GM18502 (cell line): ENCODE measurements around the gene TIMMDC1.
"Not testable (repeated sequence)": the region's sequence is repeated elsewhere in the genome, so short reads cannot be mapped to it uniquely, and the experiment has no call there.

Experiments used
- ATAC-seq: cut with Tn5 transposase; IDR thresholded peaks from one replicate; pipeline ENCODE4 v1.9.1; 2021; ENCODE audit warnings: mild to moderate bottlenecking; ENCODE audit not compliant: unreplicated experiment, poor library complexity

The TIMMDC1 gene

DNA sequence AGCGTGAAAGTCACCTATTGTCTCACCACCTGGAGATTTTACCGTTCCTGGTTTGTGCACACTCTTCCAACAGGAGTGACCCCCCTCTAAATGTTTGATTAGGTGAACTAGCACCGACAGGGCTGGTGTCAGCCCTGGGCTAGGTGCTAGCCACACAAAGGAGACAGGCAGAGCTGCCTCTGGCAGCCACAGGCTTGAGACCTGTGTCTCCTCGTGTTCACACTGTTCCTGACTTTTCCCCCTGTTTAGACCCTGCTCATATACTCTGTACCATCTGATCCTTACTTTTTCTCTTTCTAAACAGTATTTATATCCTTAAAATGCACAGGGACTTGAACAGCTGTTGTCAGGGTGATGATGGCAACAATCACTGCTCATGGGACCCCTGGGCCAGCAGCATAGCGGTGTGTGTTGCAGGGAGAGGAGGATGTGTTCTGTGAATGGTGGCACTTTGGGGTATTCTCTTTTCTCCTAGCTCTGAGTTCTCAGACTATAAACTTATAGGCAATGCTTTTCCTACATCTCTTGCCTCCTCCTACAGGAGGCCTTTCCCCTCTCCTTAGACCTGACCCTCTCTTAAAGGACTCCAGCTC is 55.6 kb downstream of the TIMMDC1 start:
- no peak for ATAC-seq

DNA sequence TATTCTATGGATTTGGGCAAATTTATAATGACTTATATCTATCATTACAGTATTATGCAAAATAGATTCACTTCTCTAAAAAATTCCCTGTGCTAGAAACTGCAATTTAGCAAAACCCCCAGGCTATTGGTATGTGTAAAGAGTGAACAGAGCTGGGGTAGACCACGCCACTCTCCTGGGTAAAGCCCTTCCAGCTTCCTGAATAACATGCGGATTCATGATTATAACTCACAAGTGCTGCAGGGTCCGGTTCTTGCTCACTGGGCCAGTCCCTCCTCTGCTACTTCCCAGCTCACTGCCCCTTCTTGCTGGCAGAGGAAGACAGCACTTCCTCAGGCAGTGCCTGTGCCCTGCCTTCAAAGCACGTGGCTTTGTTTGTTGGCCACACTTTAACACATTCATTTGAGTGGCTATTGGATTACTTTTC is 57.0 kb downstream of the TIMMDC1 start:
- ATAC-seq = no peak

DNA sequence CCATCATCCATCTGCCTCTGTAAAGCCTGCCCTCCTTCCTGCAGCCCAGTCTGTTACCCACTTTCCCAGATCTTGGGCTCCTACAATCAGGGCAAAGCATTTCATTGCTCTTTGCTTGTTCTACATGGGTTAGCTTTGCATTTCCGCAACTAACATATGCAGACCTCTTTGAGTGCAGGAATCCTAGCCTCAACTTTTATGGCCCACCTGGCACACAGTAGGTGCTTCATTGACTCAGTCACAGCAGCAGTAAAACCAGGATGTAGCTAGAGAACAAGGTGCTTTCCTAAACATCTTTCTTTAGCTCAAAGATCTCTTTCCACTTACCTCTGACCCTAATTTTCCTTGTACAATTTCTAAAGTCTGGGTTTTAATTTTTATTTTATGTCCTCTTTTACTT is 57.6 kb downstream of the TIMMDC1 start:
- ATAC-seq = no peak

DNA sequence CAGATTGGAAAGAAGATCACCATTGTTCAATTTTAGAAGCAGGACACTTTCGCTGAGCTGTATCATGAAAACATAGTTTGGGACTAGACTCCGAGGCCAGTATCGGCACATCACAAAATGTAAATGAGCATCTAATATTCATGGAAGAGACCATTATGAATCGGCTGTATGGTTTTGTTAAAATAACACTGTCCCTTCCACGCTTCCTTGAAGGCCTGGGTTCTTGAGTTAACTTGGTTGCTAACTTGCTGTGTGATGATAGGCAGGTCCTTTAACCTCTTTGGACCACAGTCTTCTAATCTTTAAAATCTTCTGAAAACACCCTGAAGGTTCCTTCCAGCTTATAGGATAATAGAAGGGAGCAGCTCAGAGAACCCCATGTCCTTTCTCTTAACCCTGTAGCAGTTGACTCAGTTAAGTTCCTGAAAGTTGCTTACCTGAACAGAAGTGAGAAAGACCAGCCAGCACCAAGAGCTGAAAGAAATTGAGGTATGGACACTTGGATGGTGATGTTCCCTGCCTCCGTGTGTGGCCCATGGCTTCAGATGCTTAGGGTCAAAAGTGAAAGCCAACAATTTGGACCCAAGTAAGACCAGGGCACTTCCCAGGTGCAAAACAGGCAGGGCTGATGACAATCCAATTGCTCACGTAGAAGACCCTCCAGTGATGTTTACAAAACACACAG is 59.0 kb downstream of the TIMMDC1 start:
- ATAC-seq = no peak

DNA sequence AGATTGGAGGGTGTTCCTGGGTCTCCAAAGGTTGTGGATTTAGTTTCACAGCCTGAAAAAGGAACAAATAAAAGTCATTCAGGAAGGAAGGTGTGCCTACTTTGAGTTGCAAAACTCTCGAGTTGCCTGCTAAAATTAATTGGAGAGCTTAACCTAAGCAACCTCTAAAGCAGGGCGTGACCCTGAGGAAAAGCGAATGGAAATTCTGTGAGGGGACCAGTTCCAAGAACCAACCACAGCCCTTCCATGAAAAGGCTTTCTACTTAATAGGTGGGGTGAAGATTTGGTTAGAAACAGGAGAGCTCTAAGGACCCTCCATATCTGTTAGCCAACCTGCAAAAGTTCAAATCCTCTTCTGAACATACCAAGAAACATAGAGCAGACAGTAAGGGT is 59.5 kb downstream of the TIMMDC1 start:
- no peak for ATAC-seq

DNA sequence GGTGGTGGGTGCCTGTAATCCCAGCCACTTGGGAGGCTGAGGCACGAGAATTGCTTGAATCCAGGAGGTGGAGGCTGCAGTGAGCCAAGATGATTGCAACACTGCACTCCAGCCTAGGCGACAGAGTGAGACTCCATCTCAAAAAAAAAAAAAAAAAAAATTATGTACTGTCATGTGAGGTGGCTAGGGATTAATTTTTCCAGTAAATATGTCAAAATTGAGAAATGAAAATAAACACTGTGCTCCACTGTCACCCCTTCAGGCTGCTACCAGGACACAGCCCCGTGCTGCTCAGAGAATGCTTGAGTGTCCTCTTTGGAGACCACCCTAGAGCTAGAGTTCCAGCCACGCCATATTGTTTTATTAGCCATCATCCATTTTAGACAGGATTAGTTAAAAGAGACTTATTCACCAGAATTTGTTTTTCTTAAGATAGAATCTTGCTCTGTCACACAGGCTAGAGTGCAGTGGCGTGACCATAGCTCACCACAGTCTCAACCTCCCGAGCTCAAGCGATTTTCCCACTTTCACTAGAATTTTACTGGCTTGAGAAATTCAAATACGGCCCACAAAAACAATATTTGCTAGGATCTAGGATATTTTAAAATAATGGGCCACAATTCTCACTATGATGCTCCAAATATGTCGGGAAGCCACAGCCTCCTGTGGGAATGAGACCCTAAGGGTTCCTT is 60.4 kb downstream of the TIMMDC1 start:
- ATAC-seq = no peak

DNA sequence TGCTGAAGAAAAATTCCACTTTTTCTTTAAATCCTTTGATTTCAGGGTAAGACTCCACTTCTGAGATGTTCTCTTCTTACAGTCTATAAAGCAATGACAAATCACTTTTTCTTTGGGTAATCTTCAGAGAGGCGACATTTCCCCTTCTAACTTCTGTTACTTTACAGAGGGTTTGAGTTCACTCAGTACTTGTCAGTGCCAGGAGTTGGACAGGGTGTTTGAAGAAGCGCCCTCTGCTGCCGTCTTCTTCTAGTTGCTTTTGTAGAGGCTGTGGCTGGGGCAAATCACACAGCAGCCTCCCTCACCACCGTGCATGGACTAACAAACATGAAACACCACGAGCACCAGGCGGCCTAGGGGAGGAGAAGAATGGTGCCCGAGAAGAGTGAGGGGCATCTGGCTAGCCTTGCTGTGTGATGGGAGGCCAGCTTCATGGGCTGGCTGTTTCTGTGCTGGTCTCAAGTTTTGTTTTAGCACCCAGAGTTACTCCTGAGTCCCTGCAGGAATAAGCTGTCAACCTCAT is 61.2 kb downstream of the TIMMDC1 start, which contains the start of gene CD80:
TSS of gene CD80 (minus strand) at position 174 of the 523 bp plus-strand sequence. CDS start 1,886 bp downstream, outside the sequence.
- ATAC-seq = peak; percentile 59

DNA sequence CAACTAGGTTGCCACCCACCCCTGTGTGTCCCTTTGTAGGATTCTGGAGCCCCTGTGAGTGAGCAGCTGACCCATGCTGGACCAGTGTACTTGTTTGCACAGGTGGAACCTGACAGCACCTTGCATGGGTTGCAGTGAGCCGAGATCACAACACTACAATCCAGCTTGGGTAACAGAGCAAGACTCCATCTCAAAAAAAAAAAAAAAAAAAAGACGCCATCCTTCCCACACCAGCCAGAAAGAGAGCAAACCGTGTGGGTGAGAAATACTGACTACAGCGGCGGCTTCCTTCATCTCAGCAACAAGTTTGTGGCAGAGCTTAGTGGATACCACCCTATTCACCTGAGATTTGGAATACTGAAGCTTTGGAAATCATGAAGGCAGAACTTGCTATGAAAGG is 61.8 kb downstream of the TIMMDC1 start:
- ATAC-seq = peak; percentile 0

DNA sequence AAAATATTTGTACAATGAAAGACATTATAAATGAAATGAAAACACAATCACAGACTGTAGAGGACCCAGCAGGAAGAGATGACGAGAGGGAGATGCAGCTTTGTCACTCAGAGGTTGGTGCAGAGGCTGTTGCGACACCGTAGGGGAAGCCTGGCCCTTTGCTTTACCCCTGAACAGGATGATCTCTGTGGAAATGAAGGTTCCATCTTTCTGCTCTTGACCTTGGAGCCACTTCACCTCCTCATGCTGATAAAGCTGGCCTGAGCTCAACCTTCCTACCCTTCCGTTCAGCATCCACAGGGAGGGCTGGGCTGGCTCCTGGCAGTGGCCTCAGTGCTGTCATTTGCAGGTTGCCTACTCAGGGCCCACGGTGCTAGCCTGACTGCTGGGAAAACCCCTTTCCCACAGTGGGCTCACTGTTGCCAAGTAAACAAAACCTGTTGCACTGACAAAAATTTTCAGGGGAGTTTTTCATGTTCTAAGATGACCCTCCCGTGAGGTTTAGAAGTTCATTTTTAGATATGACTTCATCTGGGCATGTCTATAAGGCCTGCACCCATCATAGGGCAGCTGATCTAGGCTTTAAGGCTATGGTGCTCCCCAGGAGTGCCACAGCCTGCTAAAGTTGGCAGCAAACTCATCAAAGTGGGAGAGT is 64.1 kb downstream of the TIMMDC1 start:
- ATAC-seq = peak; percentile 74

DNA sequence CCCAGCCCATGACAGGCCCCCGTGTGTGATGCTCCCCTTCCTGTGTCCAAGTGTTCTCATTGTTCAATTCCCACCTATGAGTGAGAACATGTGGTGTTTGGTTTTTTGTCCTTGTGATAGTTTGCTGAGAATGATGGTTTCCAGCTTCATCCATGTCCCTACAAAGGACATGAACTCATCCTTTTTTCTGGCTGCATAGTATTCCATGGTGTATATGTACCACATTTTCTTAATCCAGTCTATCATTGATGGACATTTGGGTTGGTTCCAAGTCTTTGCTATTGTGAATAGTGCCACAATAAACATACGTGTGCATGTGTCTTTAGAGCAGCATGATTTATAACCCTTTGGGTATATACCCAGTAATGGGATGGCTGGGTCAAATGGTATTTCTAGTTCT is 65.0 kb downstream of the TIMMDC1 start:
- not testable (repeated sequence) for ATAC-seq

DNA sequence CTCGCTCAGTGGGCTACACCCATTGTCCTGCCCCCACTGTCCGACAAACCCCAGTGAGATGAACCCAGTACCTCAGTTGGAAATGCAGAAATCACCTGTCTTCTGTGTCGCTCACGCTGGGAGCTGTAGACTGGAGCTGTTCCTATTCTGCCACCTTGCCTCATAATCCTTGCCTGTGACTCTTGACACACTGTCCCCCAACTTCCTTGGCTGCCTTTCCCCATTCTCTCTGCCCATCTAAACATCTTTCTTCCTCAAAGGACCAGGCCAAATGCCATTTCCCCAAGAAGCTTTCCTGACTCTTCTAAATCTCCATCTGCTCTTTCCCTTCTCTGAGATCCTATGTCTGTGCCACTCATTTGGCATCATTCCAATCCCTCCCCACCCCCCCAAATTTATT is 70.8 kb downstream of the TIMMDC1 start:
- no peak for ATAC-seq

DNA sequence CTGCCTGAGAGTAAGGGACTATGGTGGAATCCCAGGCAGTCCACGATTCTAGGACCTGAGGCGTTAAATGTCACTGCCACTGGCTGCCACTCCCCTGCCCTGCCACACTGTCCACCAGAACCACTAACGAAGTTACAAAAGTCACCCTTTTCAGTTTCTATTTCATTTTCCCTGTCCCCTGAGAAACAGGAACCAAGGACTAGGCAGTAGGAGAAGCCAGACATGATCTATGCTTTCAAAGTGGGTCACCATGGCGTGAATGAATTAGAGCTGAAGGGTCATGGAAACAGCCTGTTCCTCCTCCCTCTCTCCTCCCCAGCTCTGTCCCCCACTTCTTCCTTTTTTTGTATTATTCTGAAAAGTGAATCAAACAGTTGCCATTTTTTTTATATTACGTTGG is 71.9 kb downstream of the TIMMDC1 start:
- ATAC-seq = no peak

DNA sequence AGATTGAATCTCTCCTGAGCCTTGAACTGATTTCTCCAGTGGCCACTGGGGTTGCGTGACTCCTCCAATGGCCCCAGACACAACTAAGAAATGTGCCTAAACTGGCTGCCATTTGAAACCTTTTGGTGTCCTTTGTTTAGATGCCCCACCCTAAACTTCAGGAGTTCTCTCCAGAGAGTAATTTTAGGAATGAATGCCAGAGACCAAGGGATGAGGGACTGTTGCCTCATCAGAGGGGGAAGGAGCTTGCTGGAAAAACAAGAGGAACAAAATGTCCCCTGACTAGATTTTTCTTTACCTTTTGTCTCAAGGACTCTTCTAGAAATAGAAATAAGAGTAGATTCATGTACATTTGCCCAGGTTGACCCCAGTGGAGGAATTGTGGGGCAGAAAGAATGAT is 72.9 kb downstream of the TIMMDC1 start:
- ATAC-seq = no peak

DNA sequence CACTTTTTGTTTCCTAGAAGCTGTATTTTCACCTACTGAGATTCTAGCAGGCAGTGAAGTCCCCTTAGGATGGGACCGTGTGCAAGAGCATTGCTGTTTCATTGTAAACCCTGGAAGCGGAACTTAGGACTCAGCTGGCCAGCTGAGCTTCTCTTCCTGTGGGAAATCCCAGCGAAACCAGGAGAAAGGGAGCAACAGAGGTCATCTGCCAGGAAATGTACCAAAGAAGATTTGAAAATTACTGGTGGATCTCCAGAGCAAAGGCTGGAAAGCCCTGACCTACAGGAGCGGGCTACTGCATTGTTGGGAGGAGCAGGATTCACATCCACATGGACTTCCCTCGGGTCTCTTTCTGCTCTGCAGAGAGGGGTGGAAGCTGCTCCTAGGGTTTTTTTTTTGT is 73.3 kb downstream of the TIMMDC1 start:
- no peak for ATAC-seq
